ENCODE measurements around the gene CYP24A1.

CYP24A1 gene

GRCh38 chr20:54165014-54165413 is 8.8 kb downstream of the CYP24A1 start:
- no peak for DNase-seq (ENCODE audit: low spot score)
- TF ChIP-seq, protein P1, sequence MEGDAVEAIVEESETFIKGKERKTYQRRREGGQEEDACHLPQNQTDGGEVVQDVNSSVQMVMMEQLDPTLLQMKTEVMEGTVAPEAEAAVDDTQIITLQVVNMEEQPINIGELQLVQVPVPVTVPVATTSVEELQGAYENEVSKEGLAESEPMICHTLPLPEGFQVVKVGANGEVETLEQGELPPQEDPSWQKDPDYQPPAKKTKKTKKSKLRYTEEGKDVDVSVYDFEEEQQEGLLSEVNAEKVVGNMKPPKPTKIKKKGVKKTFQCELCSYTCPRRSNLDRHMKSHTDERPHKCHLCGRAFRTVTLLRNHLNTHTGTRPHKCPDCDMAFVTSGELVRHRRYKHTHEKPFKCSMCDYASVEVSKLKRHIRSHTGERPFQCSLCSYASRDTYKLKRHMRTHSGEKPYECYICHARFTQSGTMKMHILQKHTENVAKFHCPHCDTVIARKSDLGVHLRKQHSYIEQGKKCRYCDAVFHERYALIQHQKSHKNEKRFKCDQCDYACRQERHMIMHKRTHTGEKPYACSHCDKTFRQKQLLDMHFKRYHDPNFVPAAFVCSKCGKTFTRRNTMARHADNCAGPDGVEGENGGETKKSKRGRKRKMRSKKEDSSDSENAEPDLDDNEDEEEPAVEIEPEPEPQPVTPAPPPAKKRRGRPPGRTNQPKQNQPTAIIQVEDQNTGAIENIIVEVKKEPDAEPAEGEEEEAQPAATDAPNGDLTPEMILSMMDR (IDR thresholded peaks at IDR 0.05; ENCODE audit: borderline replicate concordance, control extremely low read depth, extremely low read depth, insufficient read depth, missing control alignments): no peak
- in situ Hi-C loops (cut with MboI; ENCODE audit: low sequenced_read_pairs, unreplicated experiment): no loop called here

DNA sequence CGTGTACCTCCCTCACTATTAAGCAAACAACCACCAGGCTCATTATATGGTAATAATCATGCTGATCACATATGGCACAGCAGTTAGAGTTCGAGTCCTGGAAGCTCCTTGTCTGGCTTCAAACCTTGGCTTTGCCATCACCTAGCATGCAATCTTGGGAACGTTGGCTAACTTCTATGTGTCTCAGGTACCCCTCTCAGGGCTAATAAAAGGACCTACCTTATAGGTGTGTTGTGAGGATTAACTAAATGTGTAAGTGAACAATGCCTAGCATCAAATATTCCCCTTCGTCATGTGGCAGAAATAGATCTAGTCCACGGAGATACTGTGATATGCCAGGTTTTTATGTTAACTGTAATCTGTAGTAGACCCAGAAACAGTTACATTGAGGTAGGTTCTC is 10.4 kb downstream of the CYP24A1 start:
- TF ChIP-seq, protein P1 (IDR thresholded peaks at IDR 0.05; ENCODE audit: borderline replicate concordance, control extremely low read depth, extremely low read depth, insufficient read depth, missing control alignments): no peak
- in situ Hi-C loops (cut with MboI; ENCODE audit: low sequenced_read_pairs, unreplicated experiment): no loop called here
- no peak for DNase-seq (ENCODE audit: low spot score)

GRCh38 chr20:54162378-54163009 is 11.3 kb downstream of the CYP24A1 start:
- no peak for DNase-seq (ENCODE audit: low spot score)
- in situ Hi-C loops (cut with MboI; ENCODE audit: low sequenced_read_pairs, unreplicated experiment): no loop called here
- TF ChIP-seq, protein P1 (IDR thresholded peaks at IDR 0.05; ENCODE audit: borderline replicate concordance, control extremely low read depth, extremely low read depth, insufficient read depth, missing control alignments): no peak

- TF ChIP-seq, protein P1 (IDR thresholded peaks at IDR 0.05; ENCODE audit: borderline replicate concordance, control extremely low read depth, extremely low read depth, insufficient read depth, missing control alignments): no peak
- no peak for DNase-seq (ENCODE audit: low spot score)
- in situ Hi-C loops (cut with MboI; ENCODE audit: low sequenced_read_pairs, unreplicated experiment): no loop called here
Measured at GRCh38 chr20:54161821-54162149, 12.0 kb downstream of the CYP24A1 start.

DNA sequence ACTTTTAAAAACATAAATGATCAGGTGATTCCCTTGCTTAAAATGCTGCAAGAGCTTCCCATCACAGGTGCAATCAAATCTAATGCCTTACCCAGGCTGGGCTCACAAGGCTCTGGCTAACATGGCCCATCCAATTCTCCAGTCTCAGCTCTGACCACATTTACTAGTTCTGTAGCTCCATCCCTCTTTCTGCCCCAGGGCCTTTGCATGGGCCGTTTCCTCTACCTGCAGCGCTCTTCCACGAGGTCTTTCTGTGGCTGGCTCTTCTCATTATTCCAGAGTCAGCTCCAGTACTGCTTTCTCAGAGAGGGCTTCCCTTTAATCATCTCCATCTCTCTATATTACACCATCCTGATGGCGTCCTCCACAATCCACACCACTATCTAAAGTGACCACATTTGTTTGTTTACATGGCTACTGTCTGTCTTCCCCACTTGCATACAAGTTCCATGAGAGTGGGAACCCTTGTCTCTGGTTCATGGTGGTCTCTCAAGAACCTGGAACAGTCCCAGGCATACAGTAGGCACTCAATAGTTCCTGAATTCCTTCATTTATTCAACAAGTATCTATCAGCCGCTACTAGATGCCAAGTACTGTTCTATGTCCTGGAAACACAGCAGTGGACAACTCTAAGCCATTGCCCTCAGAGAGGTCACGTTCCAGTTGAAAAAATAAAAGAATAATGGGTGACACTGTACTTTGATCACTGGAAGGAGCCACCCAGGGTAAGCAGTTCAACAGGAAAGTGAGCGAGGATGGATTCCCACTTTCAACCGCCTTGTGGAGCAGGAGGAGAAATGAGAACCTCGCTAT is 12.6 kb downstream of the CYP24A1 start:
- TF ChIP-seq, protein P1 (IDR thresholded peaks at IDR 0.05; ENCODE audit: borderline replicate concordance, control extremely low read depth, extremely low read depth, insufficient read depth, missing control alignments): no peak
- in situ Hi-C loops (cut with MboI; ENCODE audit: low sequenced_read_pairs, unreplicated experiment): no loop called here
- no peak for DNase-seq (ENCODE audit: low spot score)

DNA sequence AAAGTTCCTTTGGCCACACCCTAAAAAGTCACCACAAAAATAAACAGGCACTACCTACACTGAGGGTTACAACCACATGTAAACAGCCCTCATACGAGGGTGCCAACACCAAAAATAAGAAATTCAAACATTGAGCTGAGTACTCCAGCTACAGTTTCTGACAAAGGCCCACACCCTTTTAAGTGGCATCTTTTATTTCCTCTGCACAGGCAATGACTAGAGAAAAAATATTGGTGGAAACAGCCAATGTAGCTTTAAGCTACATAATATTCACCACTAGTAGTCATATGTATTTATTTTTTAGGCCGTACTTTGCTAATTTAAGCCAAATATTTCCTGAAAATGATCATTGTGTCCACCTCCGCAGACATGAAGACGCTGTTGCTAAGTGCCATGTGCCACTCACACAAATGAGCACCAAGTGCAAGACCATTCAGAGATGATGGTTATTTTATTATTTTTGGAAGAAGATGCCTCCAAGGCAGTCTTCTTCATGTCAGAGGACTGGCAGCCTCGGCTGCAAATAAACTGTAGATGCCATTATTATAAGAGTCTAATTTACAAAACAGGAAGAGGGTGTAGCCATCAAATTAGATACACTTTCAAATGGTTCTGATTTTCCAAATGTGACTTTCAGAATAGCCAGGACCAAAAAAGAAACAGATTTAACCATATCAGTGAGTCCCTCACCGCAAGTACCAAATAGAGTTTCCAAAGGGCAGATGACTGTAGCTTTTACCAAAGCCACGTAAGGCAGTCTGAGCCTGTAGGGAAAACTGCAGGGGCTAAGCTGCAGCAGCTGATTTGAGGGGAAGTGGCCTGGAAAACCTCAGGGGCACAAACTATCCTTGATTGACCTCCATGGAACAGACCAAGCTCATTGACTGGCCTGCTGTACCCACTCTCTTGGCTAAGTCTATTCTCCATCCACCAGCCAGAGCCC is 13.4 kb downstream of the CYP24A1 start:
- in situ Hi-C loops (cut with MboI; ENCODE audit: low sequenced_read_pairs, unreplicated experiment): no loop called here
- no peak for DNase-seq (ENCODE audit: low spot score)
- TF ChIP-seq, protein P1 (IDR thresholded peaks at IDR 0.05; ENCODE audit: borderline replicate concordance, control extremely low read depth, extremely low read depth, insufficient read depth, missing control alignments): peak; percentile 2

All from GM13976 (cell line).